HG03520 (cell line): ENCODE measurements around the gene C11orf86.

Experiments
- ATAC-seq: cut with Tn5 transposase; IDR thresholded peaks from one replicate; pipeline ENCODE4 v1.9.1; 2021; ENCODE audit warnings: mild to moderate bottlenecking, moderate library complexity; ENCODE audit not compliant: unreplicated experiment

Gene C11orf86

GRCh38 chr11:66966351-66966750, 8.8 kb upstream of the C11orf86 start:
- ATAC-seq, result no peak

- ATAC-seq, result no peak
These were observed 7.3 kb upstream of the C11orf86 start for GRCh38 chr11:66967670-66968425.

- no peak for ATAC-seq
These were observed 5.4 kb upstream of the C11orf86 start for GRCh38 chr11:66969584-66970225.

GRCh38 chr11:66970371-66970806, 4.7 kb upstream of the C11orf86 start:
- no peak for ATAC-seq

- no peak for ATAC-seq
These were observed 4.2 kb upstream of the C11orf86 start for GRCh38 chr11:66970807-66971442.

- no peak for ATAC-seq
These were observed 3.6 kb upstream of the C11orf86 start for GRCh38 chr11:66971488-66971887.

GRCh38 chr11:66973956-66974580, 1.0 kb upstream of the C11orf86 start:
- ATAC-seq, result no peak

- no peak for ATAC-seq
These were observed 412 bp downstream of the C11orf86 start for GRCh38 chr11:66975405-66976027.

GRCh38 chr11:66976028-66976467, 944 bp downstream of the C11orf86 start:
- no peak for ATAC-seq

GRCh38 chr11:66976925-66977324, 1.8 kb downstream of the C11orf86 start:
- no peak for ATAC-seq

- no peak for ATAC-seq
These were observed 3.1 kb downstream of the C11orf86 start for GRCh38 chr11:66978229-66978628.

- no peak for ATAC-seq
These were observed 3.6 kb downstream of the C11orf86 start for GRCh38 chr11:66978717-66979116.

- no peak for ATAC-seq
These were observed 4.4 kb downstream of the C11orf86 start for GRCh38 chr11:66979336-66979980.

GRCh38 chr11:66981976-66982578, 7.0 kb downstream of the C11orf86 start:
- ATAC-seq, result no peak

GRCh38 chr11:66983275-66983924, 8.3 kb downstream of the C11orf86 start:
- ATAC-seq, result no peak

- ATAC-seq, result no peak
These were observed 10.5 kb downstream of the C11orf86 start for GRCh38 chr11:66985508-66986177.

- no peak for ATAC-seq
These were observed 11.1 kb downstream of the C11orf86 start for GRCh38 chr11:66986178-66986545.

- no peak for ATAC-seq
These were observed 12.1 kb downstream of the C11orf86 start for GRCh38 chr11:66987158-66987620.
